Tibial nerve (tissue), 4 donors: Measurements from ENCODE around the gene ATF2.
A peak's percentile ranks its signal among the peaks of the same experiment; 100 is the strongest.

Source experiments
- CTCF ChIP-seq, 5 experiments: fragments of 200-600 bp in 3 of 5; fragments of 450-650 bp in 2 of 5; sonication (generic) in 3 of 5; IDR thresholded peaks; one replicate each; pipeline ENCODE4 v1.5.1; 2016 to 2019; ENCODE audit warnings: antibody characterized with exemption in 5 of 5, mild to moderate bottlenecking in 3 of 5, moderate library complexity in 2 of 5
- EP300 ChIP-seq, 2 donors: sonication (generic); formaldehyde crosslinking; IDR thresholded peaks; one replicate each; pipeline ENCODE4 v1.6.1; 2017; ENCODE audit warnings: antibody characterized with exemption in 2 of 2, mild to moderate bottlenecking in 1 of 2

- TF ChIP-seq CTCF (IDR thresholded peaks at IDR 0.05): peak in 1 of 5 experiments; percentile 5
- peak; percentile 65 to 89 for TF ChIP-seq EP300 (IDR thresholded peaks at IDR 0.05)
Measured at GRCh38 chr2:175181104-175181876, 13.3 kb upstream of the ATF2 start, which contains the start of gene ATP5MC3.
